Fibroblast of lung (primary cell): ENCODE data around the gene CMC2.

Experiments used
- CTCF ChIP-seq, 2 donors: IDR thresholded peaks in 1 of 2; conservative IDR thresholded peaks in 1 of 2; 1 replicate in 1 of 2; 2 replicates in 1 of 2; pipeline ENCODE4 v1.5.1; 2011 to 2012; ENCODE audit warnings: low read length in 2 of 2, control low read depth in 1 of 2, inconsistent platforms in 1 of 2, low read depth in 1 of 2, mild to moderate bottlenecking in 1 of 2
- EZH2 ChIP-seq: IDR thresholded peaks from 2 replicates; pipeline ENCODE4 v1.5.1; 2012; ENCODE audit warnings: low read length, control low read depth, mild to moderate bottlenecking; ENCODE audit errors: missing control alignments

DNA sequence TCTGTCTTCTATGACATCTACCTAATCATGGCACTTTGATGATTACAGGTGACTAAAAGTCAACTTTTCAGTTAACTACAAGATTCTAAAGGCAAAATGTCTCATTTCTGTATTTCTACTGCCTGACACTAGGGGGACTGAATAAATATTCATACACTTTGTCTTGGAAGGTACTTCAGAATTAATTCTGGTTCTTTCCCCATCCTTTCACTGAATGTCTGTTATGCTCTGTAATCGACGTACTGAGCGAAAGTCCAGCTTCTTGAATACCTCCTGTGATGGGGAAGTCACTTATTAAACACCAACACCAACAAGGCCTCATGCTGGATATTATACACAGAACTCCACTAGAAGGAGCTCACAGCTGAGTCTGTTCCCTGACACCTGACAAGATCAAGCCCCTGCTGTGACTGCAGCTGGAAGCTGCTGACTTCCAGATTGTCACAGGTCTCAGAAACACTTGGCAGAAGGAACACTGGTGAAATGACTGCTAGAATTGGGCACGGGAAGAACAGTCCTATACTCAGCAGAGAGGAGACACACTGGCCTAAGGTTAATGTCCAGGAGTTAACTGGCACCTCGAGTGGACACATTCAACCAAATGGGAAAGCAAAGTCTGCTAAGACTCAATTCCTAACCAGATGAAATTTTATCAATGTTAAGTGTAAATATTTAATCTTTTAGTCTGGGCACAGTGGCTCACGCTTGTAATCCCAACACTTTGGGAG is 31.9 kb downstream of the CMC2 start:
- TF ChIP-seq CTCF (conservative IDR thresholded peaks at IDR 0.05 in 1 of 2, IDR thresholded peaks at IDR 0.05 in 1 of 2; ENCODE audit: low read depth in 1 of 2, low read length in 2 of 2) (peak; percentile 18 to 50), EZH2 (no peak)
